ENCODE data around the gene SPDYE4.

SPDYE4 gene

GRCh38 chr17:8753976-8754440 is 4.3 kb downstream of the SPDYE4 start:
- Histone ChIP-seq H3K4me3 (ENCODE audit: low read depth, low read length) (no peak overlapping the region), H3K4me2 (ENCODE audit: low read length) (no peak overlapping the region), H3K27ac (no peak overlapping the region), H3K4me1 (no peaks in the 10 kb centered on the region), H3K36me3 (ENCODE audit: control insufficient read depth, insufficient read depth, low read length) (no peaks in the 10 kb centered on the region), H3K27me3 (ENCODE audit: control insufficient read depth, insufficient read depth, low read length) (no peaks in the 10 kb centered on the region), H2AFZ (no peak overlapping the region), H3K79me2 (no peaks in the 10 kb centered on the region), H3K9ac (no peak overlapping the region), H3K9me3 (ENCODE audit: control insufficient read depth, low read length) (no peaks in the 10 kb centered on the region)
- no peak for TF ChIP-seq CTCF (IDR thresholded peaks at IDR 0.05)

GRCh38 chr17:8753136-8753975 is 5.0 kb downstream of the SPDYE4 start:
- TF ChIP-seq CTCF (IDR thresholded peaks at IDR 0.05) = no peak
- H3K9ac ChIP-seq = no peak overlapping the region

GRCh38 chr17:8749616-8750015 is 8.7 kb downstream of the SPDYE4 start:
- no peak overlapping the region for H3K4me3 ChIP-seq (ENCODE audit: low read depth, low read length)
- H3K79me2 ChIP-seq = no peaks in the 10 kb centered on the region
- no peaks in the 10 kb centered on the region for H3K9me3 ChIP-seq (ENCODE audit: control insufficient read depth, low read length)
- H3K4me1 ChIP-seq = no peaks in the 10 kb centered on the region
- no peaks in the 10 kb centered on the region for H3K36me3 ChIP-seq (ENCODE audit: control insufficient read depth, insufficient read depth, low read length)
- no peaks in the 10 kb centered on the region for H3K27me3 ChIP-seq (ENCODE audit: control insufficient read depth, insufficient read depth, low read length)
- no peak overlapping the region for H3K9ac ChIP-seq
- no peak overlapping the region for H3K4me2 ChIP-seq (ENCODE audit: low read length)
- no peak for TF ChIP-seq CTCF (IDR thresholded peaks at IDR 0.05)
- H3K27ac ChIP-seq = no peak overlapping the region
- no peak overlapping the region for H2AFZ ChIP-seq

More at GRCh38 chr17:8753136-8753975, 5.0 kb downstream of the SPDYE4 start:
- Histone ChIP-seq H3K36me3 (ENCODE audit: control insufficient read depth, insufficient read depth, low read length) (no peaks in the 10 kb centered on the region), H3K9me3 (ENCODE audit: control insufficient read depth, low read length) (no peaks in the 10 kb centered on the region), H3K4me1 (no peaks in the 10 kb centered on the region), H3K27ac (no peak overlapping the region), H3K4me3 (ENCODE audit: low read depth, low read length) (no peak overlapping the region), H3K27me3 (ENCODE audit: control insufficient read depth, insufficient read depth, low read length) (no peaks in the 10 kb centered on the region), H2AFZ (no peak overlapping the region), H3K79me2 (no peaks in the 10 kb centered on the region), H3K4me2 (ENCODE audit: low read length) (no peak overlapping the region)

- no peak overlapping the region for H2AFZ ChIP-seq
- no peaks in the 10 kb centered on the region for H3K4me1 ChIP-seq
- H3K79me2 ChIP-seq = no peaks in the 10 kb centered on the region
- H3K36me3 ChIP-seq (ENCODE audit: control insufficient read depth, insufficient read depth, low read length) = no peaks in the 10 kb centered on the region
- no peak overlapping the region for H3K27ac ChIP-seq
- no peaks in the 10 kb centered on the region for H3K9me3 ChIP-seq (ENCODE audit: control insufficient read depth, low read length)
- no peaks in the 10 kb centered on the region for H3K27me3 ChIP-seq (ENCODE audit: control insufficient read depth, insufficient read depth, low read length)
- H3K9ac ChIP-seq = no peak overlapping the region
- no peak for TF ChIP-seq CTCF (IDR thresholded peaks at IDR 0.05)
- H3K4me3 ChIP-seq (ENCODE audit: low read depth, low read length) = no peak overlapping the region
- H3K4me2 ChIP-seq (ENCODE audit: low read length) = no peak overlapping the region
Measured at GRCh38 chr17:8747742-8748141, 10.6 kb downstream of the SPDYE4 start.

Data from parathyroid adenoma (tissue), 2 donors.